ENCODE measurements around the gene KCNG2.

Gene KCNG2

DNA sequence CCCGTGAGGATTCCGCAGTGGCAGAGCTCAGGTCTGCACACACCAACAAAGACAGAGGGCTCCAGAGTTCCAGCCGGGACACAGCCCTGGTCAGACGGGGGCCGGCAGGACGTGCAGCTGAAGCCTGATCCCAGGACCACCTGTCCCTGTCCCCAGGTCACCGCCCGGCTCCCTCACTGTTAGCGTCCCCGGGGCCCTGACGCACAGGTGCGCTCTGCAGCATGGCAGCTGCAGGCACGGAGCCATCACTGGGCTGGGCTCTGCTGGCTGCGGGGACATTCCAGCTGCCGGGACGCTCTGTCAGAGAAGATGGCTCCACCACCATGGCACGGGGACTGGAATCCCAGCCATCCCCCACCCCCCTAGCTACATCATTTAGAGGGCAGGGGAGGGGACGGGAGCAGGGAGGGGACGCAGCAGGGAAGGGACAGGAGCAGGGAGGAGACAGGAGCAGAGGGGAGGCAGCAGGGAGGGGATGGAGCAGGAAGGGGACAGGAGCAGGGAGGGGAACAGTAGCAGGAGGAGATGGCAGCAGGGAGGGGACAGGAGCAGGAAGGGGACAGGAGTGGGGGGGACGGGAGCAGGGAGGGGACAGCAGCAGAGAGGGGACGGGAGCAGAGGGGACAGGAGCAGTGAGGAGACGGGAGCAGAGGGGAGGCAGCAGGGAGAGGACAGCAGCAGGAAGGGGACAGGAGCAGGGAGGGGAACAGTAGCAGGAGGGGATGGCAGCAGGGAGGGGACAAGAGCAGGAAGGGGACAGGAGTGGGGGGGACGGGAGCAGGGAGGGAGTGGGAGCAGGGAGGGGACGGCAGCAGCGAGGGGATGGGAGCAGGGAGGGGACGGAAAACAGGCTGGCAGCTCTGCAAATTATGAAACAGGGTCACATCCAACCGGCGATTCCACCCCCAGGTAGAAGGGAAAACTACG lies 113.9 kb downstream of the KCNG2 start:
- Histone ChIP-seq H3K27me3 (ENCODE audit: control insufficient read depth, insufficient read depth, low read length, poor library complexity, severe bottlenecking) (no peaks in the 10 kb centered on the region), H3K27ac (ENCODE audit: insufficient read depth, low read depth, low read length, poor library complexity, severe bottlenecking) (no peak overlapping the region), H3K4me1 (ENCODE audit: control insufficient read depth, insufficient read depth, low read length) (peaks cover 14% of the 10 kb centered on the region), H3K36me3 (ENCODE audit: control insufficient read depth, insufficient read depth, low read length) (no peaks in the 10 kb centered on the region), H3K9me3 (ENCODE audit: control insufficient read depth, low read length) (no peaks in the 10 kb centered on the region), H3K4me3 (ENCODE audit: insufficient read depth, low read depth, low read length) (peak overlapping the region; percentile 22)
- 28 to 29% methylated on average over 28 to 29 of the region's 29 CpGs for WGBS, 2 experiments

DNA sequence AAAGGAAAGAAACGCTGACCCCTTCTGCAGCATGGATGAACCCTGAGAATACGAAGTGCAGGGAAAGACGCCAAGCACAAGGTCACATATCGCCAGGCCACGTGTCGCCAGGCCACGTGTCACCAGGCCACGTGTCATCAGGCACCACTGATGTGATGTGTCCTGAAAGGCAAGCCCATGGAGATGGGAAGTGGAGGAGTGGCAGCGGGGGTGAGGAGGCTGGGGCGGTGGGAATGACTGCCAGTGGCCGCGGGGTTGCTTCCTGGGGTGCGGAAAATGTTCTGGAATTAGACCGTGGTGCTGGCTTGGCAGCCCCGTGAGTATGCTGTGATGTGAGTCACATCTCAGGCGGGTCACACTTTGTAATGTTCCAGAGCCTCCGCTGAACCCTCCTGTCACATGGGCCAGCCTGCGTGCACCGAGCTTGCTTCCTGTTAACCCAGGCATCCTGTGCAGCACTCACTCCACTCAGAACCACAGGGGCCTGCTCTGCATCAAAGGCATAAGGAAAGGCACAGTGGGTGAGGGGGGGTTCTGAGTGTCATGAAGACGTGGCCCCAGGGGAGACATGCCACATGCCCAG lies 114.8 kb downstream of the KCNG2 start:
- Histone ChIP-seq H3K4me1 (ENCODE audit: control insufficient read depth, insufficient read depth, low read length) (peaks cover 14% of the 10 kb centered on the region), H3K27me3 (ENCODE audit: control insufficient read depth, insufficient read depth, low read length, poor library complexity, severe bottlenecking) (no peaks in the 10 kb centered on the region), H3K9me3 (ENCODE audit: control insufficient read depth, low read length) (no peaks in the 10 kb centered on the region), H3K27ac (ENCODE audit: insufficient read depth, low read depth, low read length, poor library complexity, severe bottlenecking) (no peak overlapping the region), H3K36me3 (ENCODE audit: control insufficient read depth, insufficient read depth, low read length) (no peaks in the 10 kb centered on the region), H3K4me3 (ENCODE audit: insufficient read depth, low read depth, low read length) (no peak overlapping the region)
- WGBS, 2 experiments = 87 to 90% methylated on average over 20 of the region's 20 CpGs

DNA sequence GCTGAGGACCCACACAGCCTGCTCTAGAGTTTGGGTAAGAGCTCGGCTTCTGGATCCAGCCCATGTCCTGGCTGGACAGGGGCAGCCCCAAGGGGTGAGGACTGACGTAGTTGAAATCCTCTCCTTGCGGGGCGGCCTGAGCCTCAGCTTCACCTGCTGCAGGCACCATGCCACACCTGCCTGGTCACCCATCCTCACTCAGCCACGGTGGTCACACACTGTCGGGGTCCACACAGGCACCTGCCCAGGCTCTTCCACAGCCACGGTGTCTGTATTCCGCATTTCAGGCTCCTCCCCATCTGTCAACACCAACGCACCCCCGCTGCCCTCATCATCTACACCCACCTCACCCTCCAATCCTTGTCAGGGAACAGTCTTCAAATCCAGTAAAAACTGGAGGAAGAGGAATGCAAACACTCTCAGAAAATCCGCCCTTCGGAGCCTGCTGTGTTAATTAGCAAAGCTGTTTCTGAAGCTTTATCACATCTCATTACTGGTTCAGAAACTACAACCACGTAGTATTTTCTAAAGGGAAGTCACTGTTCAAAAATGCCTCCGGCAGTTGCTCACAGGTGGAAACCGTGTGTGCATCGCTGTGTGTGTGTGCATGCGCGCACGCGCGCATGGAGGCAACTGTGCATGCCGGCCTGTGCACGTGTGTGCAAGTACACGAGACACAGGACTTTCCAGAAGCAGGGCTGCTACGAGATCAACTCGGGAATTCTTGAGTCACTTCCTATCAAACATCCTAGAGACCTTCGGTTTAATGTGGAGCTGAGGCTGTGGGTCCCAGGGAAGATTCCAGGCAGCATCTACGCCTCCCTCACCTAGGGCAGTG lies 115.5 kb downstream of the KCNG2 start:
- Histone ChIP-seq H3K27ac (ENCODE audit: insufficient read depth, low read depth, low read length, poor library complexity, severe bottlenecking) (no peak overlapping the region), H3K36me3 (ENCODE audit: control insufficient read depth, insufficient read depth, low read length) (no peaks in the 10 kb centered on the region), H3K4me3 (ENCODE audit: insufficient read depth, low read depth, low read length) (no peak overlapping the region), H3K4me1 (ENCODE audit: control insufficient read depth, insufficient read depth, low read length) (peaks cover 14% of the 10 kb centered on the region), H3K9me3 (ENCODE audit: control insufficient read depth, low read length) (no peaks in the 10 kb centered on the region), H3K27me3 (ENCODE audit: control insufficient read depth, insufficient read depth, low read length, poor library complexity, severe bottlenecking) (no peaks in the 10 kb centered on the region)
- WGBS, 2 experiments = 89 to 90% methylated on average over 28 of the region's 28 CpGs

DNA sequence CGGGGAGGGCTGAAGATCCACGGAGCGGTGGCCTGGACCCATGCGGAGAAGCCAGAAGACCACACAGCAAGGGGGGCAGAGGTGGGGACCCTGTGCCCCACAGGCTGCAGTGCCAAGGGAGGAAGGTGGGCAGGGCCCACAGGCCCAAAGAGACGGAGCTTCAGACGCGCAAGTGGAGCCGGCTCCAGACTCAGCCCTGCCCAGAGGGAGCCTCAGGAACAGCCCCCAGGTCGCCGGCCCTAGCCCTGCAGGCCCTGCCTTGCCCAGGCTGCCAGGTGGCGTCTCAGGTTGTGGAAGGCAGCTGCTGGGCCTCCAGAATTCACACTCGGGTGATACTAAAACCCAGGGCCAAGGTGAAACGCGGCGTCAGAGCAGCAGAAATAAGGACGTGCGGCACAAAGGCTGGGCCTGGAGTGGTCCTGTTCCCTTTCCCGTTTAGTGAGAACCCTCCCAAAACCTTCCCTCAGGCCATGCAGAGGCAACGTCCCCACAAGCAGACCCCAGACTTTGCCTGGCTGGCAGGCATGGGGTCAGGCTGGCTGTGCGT lies 116.9 kb downstream of the KCNG2 start:
- Histone ChIP-seq H3K36me3 (ENCODE audit: control insufficient read depth, insufficient read depth, low read length) (no peaks in the 10 kb centered on the region), H3K27ac (ENCODE audit: insufficient read depth, low read depth, low read length, poor library complexity, severe bottlenecking) (no peak overlapping the region), H3K27me3 (ENCODE audit: control insufficient read depth, insufficient read depth, low read length, poor library complexity, severe bottlenecking) (no peaks in the 10 kb centered on the region), H3K4me3 (ENCODE audit: insufficient read depth, low read depth, low read length) (no peak overlapping the region), H3K9me3 (ENCODE audit: control insufficient read depth, low read length) (no peaks in the 10 kb centered on the region), H3K4me1 (ENCODE audit: control insufficient read depth, insufficient read depth, low read length) (peaks cover 14% of the 10 kb centered on the region)
- WGBS, 2 experiments = 82 to 83% methylated on average over 20 of the region's 20 CpGs

DNA sequence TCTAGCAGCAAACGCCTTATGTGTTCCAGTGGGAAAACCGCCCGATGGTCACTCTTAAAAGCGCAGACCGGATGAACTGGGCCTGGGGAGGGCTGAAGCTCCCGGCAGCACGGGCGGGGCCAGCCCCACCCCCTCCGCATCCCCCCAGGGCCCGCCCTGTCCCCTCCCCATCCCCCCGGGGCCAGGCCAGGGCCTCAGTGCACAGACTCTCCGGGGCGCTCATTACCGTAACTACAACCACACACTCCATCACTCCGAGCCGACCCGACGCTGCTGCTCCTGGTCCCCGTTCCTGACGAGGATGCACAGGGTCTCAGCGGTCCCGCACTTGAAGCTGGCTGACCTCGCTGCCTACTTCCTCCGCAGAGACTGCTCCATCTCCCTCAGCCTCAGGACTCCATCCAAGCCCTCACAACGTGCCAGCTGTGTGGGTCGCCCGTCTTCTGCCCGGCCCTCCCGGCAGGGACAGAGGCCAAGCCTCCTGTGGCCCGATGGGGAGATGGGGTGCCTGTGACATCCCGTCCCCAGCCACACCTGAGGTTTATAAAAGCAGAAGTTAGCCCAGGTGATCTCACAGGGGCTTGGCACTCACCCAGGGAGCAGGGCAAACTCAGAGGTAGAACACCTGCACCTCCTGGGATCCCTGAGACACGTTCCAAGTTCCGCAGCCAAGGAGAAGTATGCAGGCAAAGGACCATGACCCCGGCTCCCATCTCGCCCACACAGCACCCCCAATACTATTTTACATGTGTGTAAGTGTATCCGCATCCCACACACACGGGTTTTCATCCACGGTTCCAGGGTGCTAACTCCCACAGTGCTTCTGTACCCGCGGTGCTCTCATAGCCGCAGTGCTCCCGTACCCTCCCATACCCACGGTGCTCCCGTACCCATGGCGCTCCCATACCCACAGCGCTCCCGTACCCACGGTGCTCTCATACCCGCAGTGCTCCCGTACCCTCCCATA lies 117.7 kb downstream of the KCNG2 start:
- no peaks in the 10 kb centered on the region for H3K9me3 ChIP-seq (ENCODE audit: control insufficient read depth, low read length)
- no peak overlapping the region for H3K4me3 ChIP-seq (ENCODE audit: insufficient read depth, low read depth, low read length)
- H3K27me3 ChIP-seq (ENCODE audit: control insufficient read depth, insufficient read depth, low read length, poor library complexity, severe bottlenecking) = no peaks in the 10 kb centered on the region
- 87 to 88% methylated on average over 49 of the region's 50 CpGs for WGBS, 2 experiments
- no peak overlapping the region for H3K27ac ChIP-seq (ENCODE audit: insufficient read depth, low read depth, low read length, poor library complexity, severe bottlenecking)
- H3K36me3 ChIP-seq (ENCODE audit: control insufficient read depth, insufficient read depth, low read length) = no peaks in the 10 kb centered on the region
- peaks cover 14% of the 10 kb centered on the region for H3K4me1 ChIP-seq (ENCODE audit: control insufficient read depth, insufficient read depth, low read length)

DNA sequence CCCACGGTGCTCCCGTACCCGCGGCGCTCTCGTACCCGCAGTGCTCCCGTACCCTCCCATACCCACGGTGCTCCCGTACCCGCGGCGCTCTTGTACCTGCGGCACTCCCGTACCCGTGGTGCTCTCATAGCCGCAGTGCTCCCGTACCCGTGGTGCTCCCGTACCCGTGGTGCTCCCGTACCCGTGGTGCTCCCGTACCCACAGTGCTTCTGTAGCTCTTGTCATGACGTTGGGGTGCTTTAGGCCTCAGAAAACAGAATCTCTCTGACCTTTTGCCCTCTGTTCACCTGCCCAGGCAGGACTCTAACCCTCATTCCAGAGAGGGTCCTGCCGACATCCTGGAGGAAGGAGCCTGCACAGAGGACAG lies 118.4 kb downstream of the KCNG2 start:
- 73 to 78% methylated on average over 23 to 26 of the region's 26 CpGs for WGBS, 2 experiments
- no peak overlapping the region for H3K4me3 ChIP-seq (ENCODE audit: insufficient read depth, low read depth, low read length)
- no peaks in the 10 kb centered on the region for H3K36me3 ChIP-seq (ENCODE audit: control insufficient read depth, insufficient read depth, low read length)
- H3K4me1 ChIP-seq (ENCODE audit: control insufficient read depth, insufficient read depth, low read length) = peaks cover 8% of the 10 kb centered on the region
- H3K27me3 ChIP-seq (ENCODE audit: control insufficient read depth, insufficient read depth, low read length, poor library complexity, severe bottlenecking) = no peaks in the 10 kb centered on the region
- no peaks in the 10 kb centered on the region for H3K9me3 ChIP-seq (ENCODE audit: control insufficient read depth, low read length)
- H3K27ac ChIP-seq (ENCODE audit: insufficient read depth, low read depth, low read length, poor library complexity, severe bottlenecking) = no peak overlapping the region

DNA sequence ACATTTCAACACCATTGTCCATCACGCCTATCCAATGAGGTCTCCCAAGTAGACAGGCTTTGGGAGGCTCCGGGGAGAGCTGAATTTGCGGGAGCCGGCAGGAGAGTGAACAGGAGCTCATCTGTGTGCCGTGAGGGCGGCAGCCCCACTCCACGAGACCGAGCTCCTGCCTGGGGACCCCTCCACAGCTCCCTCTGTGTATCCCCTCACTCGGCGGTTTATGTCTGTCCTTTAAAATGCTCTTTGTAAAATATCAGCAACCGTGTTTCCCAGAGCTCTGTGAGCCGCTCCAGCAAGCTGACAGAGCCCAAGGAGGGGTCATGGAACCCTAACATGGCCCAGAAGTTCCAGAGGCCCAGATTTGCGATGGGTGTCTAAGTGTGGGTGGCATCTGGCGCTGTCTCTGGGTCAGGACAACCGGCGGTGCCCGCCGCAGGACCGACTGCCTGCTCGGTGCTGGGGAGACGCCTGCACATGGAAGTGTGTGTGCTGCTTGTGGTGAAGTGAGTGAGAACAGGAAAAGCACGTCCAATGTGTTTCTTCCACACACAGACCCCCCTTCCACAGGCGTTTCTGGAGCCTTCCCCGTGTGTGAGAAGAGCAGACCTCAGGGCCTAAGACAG lies 118.9 kb downstream of the KCNG2 start:
- Histone ChIP-seq H3K27ac (ENCODE audit: insufficient read depth, low read depth, low read length, poor library complexity, severe bottlenecking) (no peak overlapping the region), H3K36me3 (ENCODE audit: control insufficient read depth, insufficient read depth, low read length) (no peaks in the 10 kb centered on the region)
- 96 to 97% methylated on average over 24 of the region's 24 CpGs for WGBS, 2 experiments

DNA sequence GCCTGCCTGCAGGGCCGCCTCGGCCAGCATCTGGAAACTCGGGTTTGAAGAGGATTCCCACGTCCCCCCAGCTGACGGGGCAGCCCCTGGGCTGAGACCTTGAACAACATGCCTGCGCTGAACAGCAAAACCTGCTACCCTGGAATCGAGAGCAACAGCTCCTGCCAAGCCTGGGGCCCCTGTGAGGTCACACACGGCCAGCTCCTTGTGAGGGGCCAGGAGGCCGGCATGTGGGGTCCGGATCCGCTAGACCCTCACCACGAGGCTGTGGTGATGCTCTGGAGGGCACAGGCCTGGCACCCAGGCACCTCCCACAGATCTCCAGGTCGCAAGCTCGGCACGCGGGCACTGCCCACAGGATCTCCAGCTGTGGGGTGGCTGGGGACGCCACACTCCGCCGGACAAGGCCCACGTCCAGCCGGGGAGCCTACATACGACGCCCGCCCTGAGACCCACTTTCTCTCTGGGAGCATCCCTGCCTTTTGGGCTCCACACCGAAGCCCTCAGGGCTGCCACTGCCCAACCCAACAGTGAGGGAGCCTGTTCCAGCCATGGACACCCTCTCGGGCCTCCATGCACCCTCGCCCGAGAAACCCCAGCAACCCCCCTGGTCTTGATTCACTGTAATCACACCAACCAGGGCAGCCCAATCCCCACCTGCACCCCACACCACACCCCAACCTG lies 119.6 kb downstream of the KCNG2 start:
- Histone ChIP-seq H3K4me1 (ENCODE audit: control insufficient read depth, insufficient read depth, low read length) (no peaks in the 10 kb centered on the region), H3K27me3 (ENCODE audit: control insufficient read depth, insufficient read depth, low read length, poor library complexity, severe bottlenecking) (no peaks in the 10 kb centered on the region), H3K27ac (ENCODE audit: insufficient read depth, low read depth, low read length, poor library complexity, severe bottlenecking) (no peak overlapping the region), H3K4me3 (ENCODE audit: insufficient read depth, low read depth, low read length) (no peak overlapping the region), H3K9me3 (ENCODE audit: control insufficient read depth, low read length) (no peaks in the 10 kb centered on the region), H3K36me3 (ENCODE audit: control insufficient read depth, insufficient read depth, low read length) (no peaks in the 10 kb centered on the region)
- 92% methylated on average over 28 of the region's 28 CpGs for WGBS, 2 experiments

More for the DNA sequence above, 118.9 kb downstream of the KCNG2 start:
- Histone ChIP-seq H3K4me1 (ENCODE audit: control insufficient read depth, insufficient read depth, low read length) (peaks cover 2% of the 10 kb centered on the region), H3K27me3 (ENCODE audit: control insufficient read depth, insufficient read depth, low read length, poor library complexity, severe bottlenecking) (no peaks in the 10 kb centered on the region), H3K9me3 (ENCODE audit: control insufficient read depth, low read length) (no peaks in the 10 kb centered on the region), H3K4me3 (ENCODE audit: insufficient read depth, low read depth, low read length) (no peak overlapping the region)

Measured in ectodermal cell (in vitro differentiated cells).